ENCODE data around the gene SLC22A17.
"Not testable (repeated sequence)": the region's sequence is repeated elsewhere in the genome, so short reads cannot be mapped to it uniquely, and the experiment has no call there.

Gene SLC22A17

GRCh38 chr14:23352506-23353432 lies at the start of gene SLC22A17:
Gene SLC22A17, minus strand, starts transcription at chr14:23352887.
- TF ChIP-seq CTCF (IDR thresholded peaks at IDR 0.05; ENCODE audit: control insufficient read depth, extremely low read depth, insufficient read depth) = no peak; the same call in 1 of the 2 replicates
- H3K4me3 ChIP-seq (ENCODE audit: low read depth, low read length) = peak within 1 kb of the TSS; percentile 71
- DNase-seq (ENCODE audit: low read depth) = peak; percentile 55

- TF ChIP-seq CTCF (IDR thresholded peaks at IDR 0.05; ENCODE audit: control insufficient read depth, extremely low read depth, insufficient read depth) = no peak
- H3K4me3 ChIP-seq (ENCODE audit: low read depth, low read length) = no peak overlapping the region
- DNase-seq (ENCODE audit: low read depth) = no peak
Observed at GRCh38 chr14:23401291-23401690, 48.6 kb upstream of the SLC22A17 start.

- not testable (repeated sequence) for H3K4me3 ChIP-seq (ENCODE audit: low read depth, low read length); DNase-seq (ENCODE audit: low read depth)
Observed at GRCh38 chr14:23400496-23401149, 47.9 kb upstream of the SLC22A17 start.

GRCh38 chr14:23399591-23399990 lies 46.9 kb upstream of the SLC22A17 start:
- TF ChIP-seq CTCF (IDR thresholded peaks at IDR 0.05; ENCODE audit: control insufficient read depth, extremely low read depth, insufficient read depth) = no peak
- H3K4me3 ChIP-seq (ENCODE audit: low read depth, low read length) = no peak overlapping the region
- no peak for DNase-seq (ENCODE audit: low read depth)

GRCh38 chr14:23399136-23399535 lies 46.4 kb upstream of the SLC22A17 start:
- H3K4me3 ChIP-seq (ENCODE audit: low read depth, low read length) = no peak overlapping the region
- DNase-seq (ENCODE audit: low read depth) = no peak
- no peak for TF ChIP-seq CTCF (IDR thresholded peaks at IDR 0.05; ENCODE audit: control insufficient read depth, extremely low read depth, insufficient read depth)

- DNase-seq (ENCODE audit: low read depth) = no peak
- no peak overlapping the region for H3K4me3 ChIP-seq (ENCODE audit: low read depth, low read length)
- TF ChIP-seq CTCF (IDR thresholded peaks at IDR 0.05; ENCODE audit: control insufficient read depth, extremely low read depth, insufficient read depth) = no peak
Observed at GRCh38 chr14:23398348-23398747, 45.7 kb upstream of the SLC22A17 start.

- TF ChIP-seq CTCF (IDR thresholded peaks at IDR 0.05; ENCODE audit: control insufficient read depth, extremely low read depth, insufficient read depth) = no peak
- H3K4me3 ChIP-seq (ENCODE audit: low read depth, low read length) = no peak overlapping the region
Observed at GRCh38 chr14:23396781-23397407, 44.2 kb upstream of the SLC22A17 start.

More at GRCh38 chr14:23396781-23397407, 44.2 kb upstream of the SLC22A17 start:
- DNase-seq (ENCODE audit: low read depth) = no peak

Measured in LNCaP clone FGC (cell line).